GM18861 (cell line): Measurements from ENCODE around the gene STAT4.
A peak's percentile ranks its signal among the peaks of the same experiment; 100 is the strongest.

Experiments
- ATAC-seq: cut with Tn5 transposase; IDR thresholded peaks from one replicate; pipeline ENCODE4 v1.9.1; 2021; ENCODE audit not compliant: unreplicated experiment

STAT4 gene

GRCh38 chr2:191050640-191050987 lies 100.2 kb downstream of the STAT4 start:
- no peak for ATAC-seq

- ATAC-seq: peak; percentile 88
These were observed 100.8 kb downstream of the STAT4 start for GRCh38 chr2:191049728-191050639.

GRCh38 chr2:191048073-191048472 lies 102.7 kb downstream of the STAT4 start:
- ATAC-seq: no peak

- ATAC-seq: no peak
These were observed 105.7 kb downstream of the STAT4 start for GRCh38 chr2:191045141-191045540.

DNA sequence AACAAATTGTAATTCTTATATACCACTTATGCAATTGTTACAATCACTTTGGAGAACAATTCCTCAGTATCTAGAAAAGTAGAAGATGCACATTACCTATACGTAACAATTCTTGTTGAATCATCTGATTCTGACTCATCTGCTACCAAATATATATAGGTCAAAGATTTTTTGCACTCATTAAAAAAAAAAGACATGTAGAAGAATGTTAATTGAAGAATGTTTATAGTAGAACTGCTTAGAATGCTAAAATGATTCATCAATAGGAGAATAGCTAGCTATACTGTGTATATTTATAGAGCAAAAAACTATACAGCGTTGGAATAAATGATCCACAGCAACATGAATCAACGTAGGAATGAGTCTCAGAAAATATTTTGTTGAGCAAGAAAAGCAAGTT lies 107.4 kb downstream of the STAT4 start:
- no peak for ATAC-seq

DNA sequence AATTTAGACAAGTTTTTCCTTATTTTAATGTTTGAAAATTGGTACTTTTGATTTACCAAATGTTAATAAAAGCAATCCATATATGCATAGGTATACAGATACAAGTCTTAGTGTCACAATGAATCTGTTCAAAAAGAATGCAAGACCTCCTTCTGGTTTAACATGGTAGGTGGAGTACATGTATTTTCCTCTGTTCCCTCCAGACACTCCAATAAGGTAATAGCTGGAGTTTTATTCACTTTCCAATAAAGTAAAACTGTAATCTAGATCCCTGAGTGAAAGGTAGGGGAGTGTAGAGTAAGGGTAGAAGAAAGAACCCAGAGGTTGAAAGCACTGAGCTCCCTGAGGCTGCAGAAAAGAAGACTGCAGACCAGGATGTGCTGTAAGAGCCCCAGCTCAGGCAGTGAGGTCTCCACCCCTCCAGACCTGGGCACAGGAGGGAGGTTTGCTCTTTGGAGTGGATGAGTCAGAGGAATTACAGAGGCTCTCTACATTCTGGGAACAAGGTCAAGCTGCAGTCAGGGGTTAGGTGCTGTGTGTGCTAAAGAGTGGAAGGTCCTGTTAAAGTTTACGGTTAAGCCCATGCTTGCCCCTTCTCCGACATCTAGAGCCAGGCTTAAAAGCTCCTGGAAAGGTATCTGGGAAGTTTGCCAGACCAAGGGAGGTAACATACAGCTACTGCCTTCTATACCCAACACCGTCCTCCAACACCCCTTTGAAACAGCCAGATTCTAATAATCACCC lies 109.2 kb downstream of the STAT4 start:
- no peak for ATAC-seq

DNA sequence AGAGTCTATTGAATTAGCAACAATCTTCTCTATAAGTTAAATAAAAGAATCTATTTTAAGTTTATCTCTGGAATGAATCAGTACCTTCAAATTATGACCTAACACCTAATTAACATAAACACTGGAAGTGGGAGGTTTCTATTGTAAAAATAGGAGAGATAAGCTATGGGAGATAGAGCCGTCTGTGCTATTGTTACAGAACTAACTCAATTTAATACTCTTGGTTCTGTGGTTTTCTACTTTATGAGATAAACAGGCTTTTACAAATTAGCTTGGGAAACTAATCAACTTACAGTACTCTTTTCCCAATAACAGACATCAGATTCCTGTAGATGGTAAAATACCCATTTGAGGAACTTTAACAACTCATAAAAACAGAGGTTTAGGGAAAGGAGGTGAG lies 111.2 kb downstream of the STAT4 start:
- no peak for ATAC-seq

DNA sequence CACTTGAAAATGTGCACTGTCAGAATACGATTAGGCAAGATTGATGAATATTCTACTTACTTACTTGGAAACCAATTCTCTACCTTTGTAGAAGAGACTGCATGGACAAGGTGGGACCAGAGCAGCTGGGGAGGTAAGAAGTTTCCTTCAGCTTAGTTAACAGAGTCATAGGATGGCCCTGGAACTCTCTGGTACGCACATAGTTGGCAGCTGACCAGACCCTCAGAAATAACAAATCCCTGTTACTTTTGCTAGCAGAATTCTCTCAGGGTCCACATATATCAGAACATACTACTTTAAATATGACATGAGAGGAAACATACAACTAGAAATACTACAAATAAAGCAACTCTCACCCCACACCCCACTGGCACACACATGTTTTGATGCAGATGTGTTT lies 112.1 kb downstream of the STAT4 start:
- no peak for ATAC-seq

DNA sequence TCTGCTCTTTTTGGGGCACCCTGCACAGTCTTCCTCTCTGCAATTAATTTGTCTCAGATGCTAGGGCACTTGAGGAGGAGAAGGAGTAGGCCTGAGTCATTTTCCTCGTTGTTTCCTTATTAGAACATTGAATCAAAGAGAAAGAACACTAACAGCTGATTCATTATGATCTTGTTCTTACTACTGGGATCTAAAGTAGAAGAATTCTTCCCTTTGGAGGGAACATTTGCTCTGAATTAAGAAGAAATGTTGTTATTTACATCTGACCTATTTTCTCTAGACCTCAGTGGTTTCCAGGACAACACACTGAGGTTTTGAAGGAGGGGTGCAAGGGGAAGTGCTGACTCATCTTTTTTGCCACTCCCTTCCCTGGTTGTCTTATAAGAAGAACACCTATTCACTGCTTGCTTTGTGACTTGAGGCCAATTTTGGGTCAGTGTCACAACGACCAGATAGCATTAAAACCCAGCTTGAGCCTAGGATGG lies 112.5 kb downstream of the STAT4 start:
- ATAC-seq: no peak

GRCh38 chr2:191037351-191037750 lies 113.4 kb downstream of the STAT4 start:
- ATAC-seq: no peak

- no peak for ATAC-seq
These were observed 114.4 kb downstream of the STAT4 start for GRCh38 chr2:191036363-191036762.

DNA sequence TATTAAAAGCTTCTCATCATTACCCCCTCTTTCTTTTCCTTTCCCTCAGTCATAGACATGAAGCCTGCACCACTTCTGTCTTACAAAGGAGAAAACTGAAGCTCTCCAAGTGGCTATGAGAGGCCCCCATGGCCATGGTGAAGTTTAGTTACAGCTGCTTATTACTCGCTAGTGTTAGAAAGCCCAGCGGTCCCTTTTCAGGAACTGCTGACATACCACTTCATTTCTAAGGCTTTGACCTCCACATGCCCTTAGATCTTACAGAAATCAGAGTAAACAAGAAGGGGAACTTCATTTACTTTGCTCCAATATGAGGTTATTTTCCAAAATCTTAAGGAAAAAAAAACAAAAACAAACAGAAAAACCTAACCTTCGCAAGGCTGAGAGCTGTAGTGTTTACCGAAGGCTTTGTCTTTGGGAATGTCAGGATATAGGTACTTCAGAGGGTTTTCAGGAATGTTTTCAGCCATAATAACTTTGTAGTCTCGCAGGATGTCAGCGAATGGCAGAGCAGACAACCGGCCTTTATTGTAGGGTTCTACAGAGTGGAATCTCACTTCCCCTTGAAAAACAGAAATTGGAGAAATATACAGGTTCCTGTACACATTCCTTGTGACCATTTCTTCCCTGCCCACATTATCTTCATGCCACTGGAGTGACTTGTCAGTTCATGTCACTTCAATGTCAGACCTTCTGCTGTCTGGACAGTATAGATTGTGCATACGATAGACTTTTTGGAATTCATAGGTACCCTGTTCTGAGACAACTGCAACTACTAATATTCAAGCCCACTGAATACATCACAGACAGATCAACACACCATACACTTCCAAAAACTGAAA lies 118.0 kb downstream of the STAT4 start:
- ATAC-seq: no peak

GRCh38 chr2:191031256-191031655 lies 119.5 kb downstream of the STAT4 start:
- ATAC-seq: no peak

GRCh38 chr2:191030521-191031154 lies 120.2 kb downstream of the STAT4 start:
- ATAC-seq: peak; percentile 93

GRCh38 chr2:191029280-191029950 lies 121.4 kb downstream of the STAT4 start:
- ATAC-seq: no peak

DNA sequence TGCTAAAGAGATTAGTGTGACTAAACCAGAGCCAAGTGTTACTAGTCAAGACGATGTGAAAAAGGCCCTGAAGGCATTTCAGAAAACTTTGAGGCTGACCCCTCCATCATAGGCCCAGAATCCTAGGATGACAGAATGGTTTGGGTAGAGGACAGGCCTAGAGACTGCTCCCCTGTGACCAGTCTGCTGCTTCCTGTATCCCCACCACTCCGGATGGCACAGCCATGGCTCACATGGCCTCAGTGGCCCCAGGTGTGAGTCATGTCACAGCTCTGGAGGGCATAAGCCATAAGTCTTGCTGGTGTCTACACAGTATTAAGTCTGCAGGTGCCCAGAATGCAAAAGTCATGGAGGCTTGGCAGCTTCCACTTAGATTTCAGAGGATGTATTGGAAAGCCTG lies 124.4 kb downstream of the STAT4 start:
- no peak for ATAC-seq

- ATAC-seq: no peak
These were observed 125.7 kb downstream of the STAT4 start for GRCh38 chr2:191025135-191025534.

DNA sequence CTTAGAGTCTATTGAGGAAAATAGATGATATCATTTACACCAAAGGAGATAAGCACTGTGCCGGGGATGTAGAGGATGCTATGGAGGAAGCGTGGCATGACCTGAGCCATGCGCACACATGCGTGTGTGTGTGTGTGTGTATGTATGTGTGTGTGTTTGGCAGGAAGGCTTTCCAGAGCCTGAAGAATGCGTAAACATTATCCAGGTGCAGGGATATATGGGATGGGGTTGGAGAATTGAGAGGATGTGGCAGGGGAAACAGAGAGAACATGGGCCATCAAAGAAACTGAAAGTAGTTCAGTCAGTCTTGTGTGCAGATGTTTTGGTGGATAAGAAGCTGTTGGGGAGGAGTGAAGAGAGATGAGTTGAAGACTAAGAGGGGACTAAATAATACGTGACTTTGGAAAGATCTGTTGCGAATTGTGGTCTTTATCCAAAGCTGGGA lies 127.5 kb downstream of the STAT4 start:
- no peak for ATAC-seq

GRCh38 chr2:191020742-191021381 lies 129.9 kb downstream of the STAT4 start:
- ATAC-seq: no peak
